HG03354 (cell line): ENCODE measurements around the gene ZNF728.
"Not testable (repeated sequence)": the region's sequence is repeated elsewhere in the genome, so short reads cannot be mapped to it uniquely, and the experiment has no call there.

ENCODE experiments used
- ATAC-seq: cut with Tn5 transposase; IDR thresholded peaks from one replicate; pipeline ENCODE4 v1.9.1; 2021; ENCODE audit warnings: mild to moderate bottlenecking; ENCODE audit not compliant: unreplicated experiment, poor library complexity, severe bottlenecking

ZNF728 gene

GRCh38 chr19:23002690-23003422 lies at the start of gene ZNF728:
TSS of gene ZNF728 (minus strand) at chr19:23003176. CDS start at chr19:23003030, 146 bp downstream.
- ATAC-seq: no peak

- no peak for ATAC-seq
Measured at GRCh38 chr19:23052349-23052748, 49.4 kb upstream of the ZNF728 start.

GRCh38 chr19:23049256-23049655 lies 46.3 kb upstream of the ZNF728 start:
- ATAC-seq: no peak

- no peak for ATAC-seq
Measured at GRCh38 chr19:23046743-23047142, 43.8 kb upstream of the ZNF728 start.

- no peak for ATAC-seq
Measured at GRCh38 chr19:23033721-23034120, 30.7 kb upstream of the ZNF728 start.

GRCh38 chr19:23015660-23016059 lies 12.7 kb upstream of the ZNF728 start:
- ATAC-seq: no peak

GRCh38 chr19:22994957-22995356 lies 8.0 kb downstream of the ZNF728 start:
- not testable (repeated sequence) for ATAC-seq

GRCh38 chr19:22976248-22976647 lies 26.7 kb downstream of the ZNF728 start:
- ATAC-seq: no peak

- ATAC-seq: not testable (repeated sequence)
Measured at GRCh38 chr19:22975546-22976136, 27.3 kb downstream of the ZNF728 start.

GRCh38 chr19:22945560-22945959 lies 57.4 kb downstream of the ZNF728 start:
- ATAC-seq: no peak

- no peak for ATAC-seq
Measured at GRCh38 chr19:22935151-22935550, 67.8 kb downstream of the ZNF728 start.

GRCh38 chr19:22927576-22927975 lies 75.4 kb downstream of the ZNF728 start:
- not testable (repeated sequence) for ATAC-seq

GRCh38 chr19:22925181-22925580 lies 77.8 kb downstream of the ZNF728 start:
- ATAC-seq: not testable (repeated sequence)
